Neuronal stem cell (in vitro differentiated cells): ENCODE data around the gene TBC1D19.

Source experiments
- DNase-seq: peaks from one replicate; pipeline ENCODE4 v3.0.0-alpha.2; 2013; ENCODE audit warnings: low spot score
- H2AFZ ChIP-seq: one replicate; pipeline ENCODE4 v1.6.1; 2013; ENCODE audit warnings: mild to moderate bottlenecking, low read length, inconsistent platforms
- H2AK5ac ChIP-seq: 2 replicates; pipeline ENCODE4 v1.6.1; 2013; ENCODE audit warnings: low read depth, mild to moderate bottlenecking, inconsistent platforms, low read length, moderate library complexity, mixed read lengths
- H2BK120ac ChIP-seq: 2 replicates; pipeline ENCODE4 v1.6.1; 2013; ENCODE audit warnings: low read depth, mild to moderate bottlenecking, inconsistent platforms, low read length, moderate library complexity, mixed read lengths
- H2BK12ac ChIP-seq: one replicate; pipeline ENCODE4 v1.6.1; 2013; ENCODE audit warnings: low read length, inconsistent platforms
- H2BK15ac ChIP-seq: 2 replicates; pipeline ENCODE4 v1.6.1; 2013; ENCODE audit warnings: mild to moderate bottlenecking, low read length, inconsistent platforms, mixed read lengths
- H2BK5ac ChIP-seq: one replicate; pipeline ENCODE4 v1.6.1; 2013; ENCODE audit warnings: inconsistent platforms, mild to moderate bottlenecking, low read length, moderate library complexity
- H3K14ac ChIP-seq: one replicate; pipeline ENCODE4 v1.6.1; 2013; ENCODE audit warnings: low read length, inconsistent platforms
- H3K18ac ChIP-seq: 2 replicates; pipeline ENCODE4 v1.6.1; 2013; ENCODE audit warnings: low read length, inconsistent platforms
- H3K23ac ChIP-seq: 2 replicates; pipeline ENCODE4 v1.6.1; 2013; ENCODE audit warnings: low read depth, mild to moderate bottlenecking, mixed read lengths, low read length, inconsistent platforms; ENCODE audit not compliant: poor library complexity
- H3K27ac ChIP-seq: replicated peaks from 3 replicates; pipeline ENCODE4 v1.5.1; 2013; ENCODE audit warnings: low read length, inconsistent platforms
- H3K27me3 ChIP-seq, 3 experiments: 2 replicates each; pipeline ENCODE4 v1.6.1; 2013; ENCODE audit warnings: low read length in 3 of 3, mild to moderate bottlenecking in 2 of 3, inconsistent platforms in 1 of 3, low read depth in 1 of 3, mixed read lengths in 1 of 3, moderate library complexity in 1 of 3; ENCODE audit not compliant: control insufficient read depth in 3 of 3, insufficient read depth in 3 of 3
- H3K36me3 ChIP-seq, 2 donors: replicated peaks in 1 of 2; 2 replicates each; pipeline ENCODE4 v1.6.1; 2013; ENCODE audit warnings: low read length in 2 of 2; ENCODE audit not compliant: control insufficient read depth in 2 of 2, insufficient read depth in 2 of 2
- H3K4ac ChIP-seq: 2 replicates; pipeline ENCODE4 v1.6.1; 2013; ENCODE audit warnings: inconsistent platforms, mild to moderate bottlenecking, low read length, moderate library complexity
- H3K4me1 ChIP-seq, 2 donors: 1 replicate in 1 of 2; 2 replicates in 1 of 2; pipeline ENCODE4 v1.6.1; 2013; ENCODE audit warnings: low read length in 2 of 2, low read depth in 1 of 2; ENCODE audit not compliant: control insufficient read depth in 2 of 2, insufficient read depth in 1 of 2
- H3K4me2 ChIP-seq: one replicate; pipeline ENCODE4 v1.6.1; 2013; ENCODE audit warnings: mild to moderate bottlenecking, low read length, inconsistent platforms; ENCODE audit not compliant: insufficient read depth, poor library complexity, severe bottlenecking
- H3K4me3 ChIP-seq, 2 donors: 2 replicates each; pipeline ENCODE4 v1.5.1; 2013; ENCODE audit warnings: low read length in 2 of 2, mild to moderate bottlenecking in 2 of 2, inconsistent platforms in 1 of 2, moderate library complexity in 1 of 2
- H3K79me1 ChIP-seq: one replicate; pipeline ENCODE4 v1.6.1; 2013; ENCODE audit warnings: low read depth, mild to moderate bottlenecking, inconsistent platforms, low read length, moderate library complexity
- H3K9ac ChIP-seq: one replicate; pipeline ENCODE4 v1.6.1; 2013; ENCODE audit warnings: mild to moderate bottlenecking, low read depth, low read length, inconsistent platforms; ENCODE audit not compliant: poor library complexity
- H3K9me3 ChIP-seq, 2 donors: replicated peaks in 1 of 2; 2 replicates each; pipeline versions ENCODE3 to v1.6.1; 2013; ENCODE audit warnings: low read length in 2 of 2, mild to moderate bottlenecking in 2 of 2, inconsistent platforms in 1 of 2, low read depth in 1 of 2, mixed read lengths in 1 of 2, moderate library complexity in 1 of 2; ENCODE audit not compliant: control insufficient read depth in 2 of 2, insufficient read depth in 1 of 2
- H4K8ac ChIP-seq: one replicate; pipeline ENCODE4 v1.6.1; 2013; ENCODE audit warnings: low read depth, mild to moderate bottlenecking, inconsistent platforms, low read length, moderate library complexity
- H4K91ac ChIP-seq: one replicate; pipeline ENCODE4 v1.6.1; 2013; ENCODE audit warnings: low read length, low read depth, mild to moderate bottlenecking, inconsistent platforms; ENCODE audit not compliant: poor library complexity
- WGBS, 2 donors: extraction: QIAGEN DNeasy Blood & Tissue Kit; methylation state at CpG; one replicate each; pipeline ENCODE4 v1.1.7; 2013; ENCODE audit warnings: missing lambda C conversion rate in 2 of 2, mixed read lengths in 1 of 2; ENCODE audit not compliant: insufficient read length in 2 of 2, insufficient replicate concordance in 1 of 2; ENCODE audit errors: extremely low coverage in 2 of 2; 5-methylcytosine and 5-hydroxymethylcytosine counted together

The TBC1D19 gene

DNA sequence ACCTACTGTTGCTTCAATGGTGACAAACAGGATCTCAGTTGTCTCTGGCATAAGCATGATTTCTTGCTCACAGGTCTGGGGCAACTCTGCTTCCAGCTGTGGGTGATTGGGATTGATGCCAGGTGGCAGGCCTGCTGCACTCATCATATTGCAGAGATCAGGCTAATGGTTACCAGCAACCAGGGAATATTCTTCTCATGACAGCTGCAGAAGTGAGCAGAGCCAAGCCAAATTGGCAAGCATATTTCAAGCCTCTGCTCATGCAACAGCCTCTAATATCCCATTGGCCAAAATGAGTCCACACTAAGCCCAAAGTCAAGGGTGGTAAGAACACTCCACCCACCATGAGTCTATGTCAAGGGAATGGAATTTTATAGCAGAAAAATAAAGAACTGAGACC lies 26.7 kb upstream of the TBC1D19 start:
- Histone ChIP-seq H4K91ac (no peak overlapping the region), H3K9ac (no peak overlapping the region), H3K27ac (no peak overlapping the region), H3K23ac (no peak overlapping the region), H3K18ac (no peak overlapping the region), H3K27me3 (no peaks in the 10 kb centered on the region), H3K4me1 (no peaks in the 10 kb centered on the region), H2AFZ (no peak overlapping the region), H3K4ac (no peak overlapping the region), H2BK120ac (no peak overlapping the region), H3K9me3 (peaks cover 2% of the 10 kb centered on the region in 2 donors), H4K8ac (no peak overlapping the region), H2BK15ac (no peak overlapping the region), H2BK5ac (no peak overlapping the region), H2AK5ac (no peak overlapping the region), H3K14ac (no peak overlapping the region), H2BK12ac (no peak overlapping the region), H3K36me3 (no peaks in the 10 kb centered on the region), H3K4me2 (no peak overlapping the region), H3K4me3 (no peak overlapping the region), H3K79me1 (no peaks in the 10 kb centered on the region)
- no peak for DNase-seq

DNA sequence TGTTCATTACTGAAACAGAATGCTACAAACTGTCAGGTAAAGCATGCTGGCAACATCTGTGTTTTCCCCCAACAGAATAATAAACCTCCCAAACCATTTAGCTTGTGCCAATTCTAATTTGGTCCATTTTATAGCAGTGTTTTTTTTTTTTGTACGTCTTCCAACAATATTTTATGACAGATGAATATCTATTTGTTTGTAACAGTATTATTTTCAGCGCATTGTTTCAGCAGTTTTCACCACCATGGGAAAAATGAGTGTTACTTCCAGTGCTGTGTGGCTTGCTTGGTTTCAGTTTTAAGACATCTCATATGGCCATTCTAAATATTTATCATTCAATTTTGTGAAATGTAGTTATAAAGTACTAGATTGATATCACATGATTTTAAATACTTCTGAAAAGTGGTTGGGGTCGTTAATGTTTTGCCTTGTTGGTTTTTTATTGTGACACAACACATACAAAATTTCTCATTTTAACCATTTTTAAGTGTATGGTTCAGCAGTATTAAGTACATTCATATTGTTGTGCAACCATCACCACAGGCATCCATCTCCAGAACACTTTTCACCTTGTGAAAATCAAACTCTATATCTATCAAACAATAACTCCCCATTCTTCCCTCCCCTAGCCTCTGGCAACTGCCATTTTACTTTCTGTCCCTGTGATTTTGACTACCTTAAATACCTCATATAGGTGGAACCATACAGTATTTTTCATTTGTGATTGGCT lies 25.6 kb upstream of the TBC1D19 start:
- no peak for DNase-seq
- H4K91ac ChIP-seq: no peak overlapping the region

DNA sequence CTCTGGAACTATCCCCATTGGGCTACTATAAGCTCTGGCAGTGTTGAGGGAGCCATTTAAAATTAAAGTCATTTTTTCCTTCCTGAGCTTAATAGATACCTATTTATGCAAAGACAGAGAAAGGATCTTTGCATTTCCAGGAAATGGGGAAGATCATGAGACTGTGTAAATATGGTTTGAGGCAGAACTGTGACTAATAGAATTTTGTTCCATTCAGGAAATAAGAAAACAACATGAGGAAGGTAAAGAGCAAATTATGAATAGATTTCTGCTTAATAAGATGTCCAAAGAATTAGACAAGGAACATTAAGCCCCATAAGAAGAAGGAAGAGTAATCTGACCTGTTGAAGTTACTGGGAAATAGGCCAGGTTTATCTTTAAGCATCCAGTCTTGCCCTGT lies 17.8 kb upstream of the TBC1D19 start:
- Histone ChIP-seq H3K27ac (no peak overlapping the region), H3K18ac (no peak overlapping the region), H3K36me3 (no peaks in the 10 kb centered on the region), H4K91ac (no peak overlapping the region), H3K23ac (no peak overlapping the region), H2BK15ac (no peak overlapping the region), H4K8ac (no peak overlapping the region), H2BK5ac (no peak overlapping the region), H3K14ac (no peak overlapping the region), H3K27me3 (no peaks in the 10 kb centered on the region), H2AK5ac (no peak overlapping the region), H3K9ac (no peak overlapping the region), H3K9me3 (no peaks in the 10 kb centered on the region), H2AFZ (peak overlapping the region; percentile 36), H3K4me2 (no peak overlapping the region), H3K4me1 (peaks cover 0 to 3% of the 10 kb centered on the region in 2 donors), H3K4me3 (no peak overlapping the region), H2BK12ac (no peak overlapping the region), H2BK120ac (no peak overlapping the region), H3K4ac (no peak overlapping the region), H3K79me1 (no peaks in the 10 kb centered on the region)
- DNase-seq: no peak

More for the DNA sequence above, 25.6 kb upstream of the TBC1D19 start:
- no CpG with 5 or more reads among the region's 3 CpGs for WGBS, 2 donors
- no peaks in the 10 kb centered on the region for H3K27me3 ChIP-seq
- no peak overlapping the region for H2AFZ ChIP-seq
- H2BK5ac ChIP-seq: no peak overlapping the region
- H3K4me3 ChIP-seq: no peak overlapping the region
- no peaks in the 10 kb centered on the region for H3K79me1 ChIP-seq
- no peak overlapping the region for H3K23ac ChIP-seq
- H3K4me2 ChIP-seq: no peak overlapping the region
- H3K4ac ChIP-seq: no peak overlapping the region
- H3K14ac ChIP-seq: no peak overlapping the region
- no peak overlapping the region for H2BK12ac ChIP-seq
- H2BK120ac ChIP-seq: no peak overlapping the region
- H3K9ac ChIP-seq: no peak overlapping the region
- H3K27ac ChIP-seq: no peak overlapping the region
- no peaks in the 10 kb centered on the region for H3K4me1 ChIP-seq
- no peak overlapping the region for H3K18ac ChIP-seq
- no peak overlapping the region for H4K8ac ChIP-seq
- peaks cover 2% of the 10 kb centered on the region in 2 donors for H3K9me3 ChIP-seq
- no peak overlapping the region for H2BK15ac ChIP-seq
- H2AK5ac ChIP-seq: no peak overlapping the region
- no peaks in the 10 kb centered on the region for H3K36me3 ChIP-seq

DNA sequence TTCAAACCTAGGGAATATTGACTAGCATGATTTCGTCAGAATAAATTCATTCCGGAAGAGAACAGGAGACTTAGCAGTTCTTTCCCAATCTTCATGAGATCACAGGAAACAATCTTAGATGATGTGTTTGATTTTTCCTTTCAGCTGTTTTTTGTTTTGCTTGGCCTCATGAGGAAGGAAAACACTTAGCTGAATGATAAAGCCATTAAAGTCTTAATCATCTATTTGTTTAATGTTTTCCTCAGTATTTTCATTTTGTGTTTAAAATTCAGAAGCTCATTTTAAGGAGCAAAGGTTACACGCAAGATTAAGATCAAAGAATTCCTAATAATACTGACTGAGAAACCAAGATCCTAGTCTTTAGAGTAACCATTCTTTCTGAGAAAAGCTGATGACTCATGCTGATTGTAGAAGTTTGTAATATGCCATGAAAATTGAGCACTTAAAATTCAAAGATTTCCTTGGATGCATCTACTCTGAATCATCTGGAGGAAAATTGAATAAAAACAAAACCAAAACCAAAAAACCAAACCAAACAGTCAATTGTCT lies 15.4 kb upstream of the TBC1D19 start:
- Histone ChIP-seq H2BK5ac (no peak overlapping the region), H3K27me3 (no peaks in the 10 kb centered on the region), H2BK12ac (no peak overlapping the region), H3K36me3 (no peaks in the 10 kb centered on the region), H3K79me1 (no peaks in the 10 kb centered on the region), H4K91ac (no peak overlapping the region), H3K14ac (no peak overlapping the region), H2AFZ (peak overlapping the region; percentile 32), H3K9me3 (no peaks in the 10 kb centered on the region), H3K4me1 (peaks cover 0 to 3% of the 10 kb centered on the region in 2 donors), H4K8ac (no peak overlapping the region), H3K27ac (no peak overlapping the region), H3K23ac (no peak overlapping the region), H2AK5ac (no peak overlapping the region), H3K4me3 (no peak overlapping the region), H3K4ac (no peak overlapping the region), H3K9ac (no peak overlapping the region), H3K18ac (no peak overlapping the region), H2BK120ac (no peak overlapping the region), H2BK15ac (no peak overlapping the region), H3K4me2 (no peak overlapping the region)
- DNase-seq: no peak
- no CpG with 5 or more reads among the region's 3 CpGs for WGBS, 2 donors
